Nephron progenitor cell (in vitro differentiated cells): ENCODE results near the gene TENT4B.

ENCODE experiments used
- DNase-seq: peaks from one replicate; pipeline ENCODE4 v3.0.0; 2021
- H3K27ac Mint-ChIP-seq: 2 replicates; pipeline ENCODE4 v1.8.0; 2021; ENCODE audit warnings: mild to moderate bottlenecking, moderate library complexity, mixed read lengths
- H3K27me3 Mint-ChIP-seq: 2 replicates; pipeline ENCODE4 v1.8.0; 2021; ENCODE audit warnings: mild to moderate bottlenecking, low read depth, mixed read lengths; ENCODE audit not compliant: poor library complexity
- H3K36me3 Mint-ChIP-seq: 2 replicates; pipeline ENCODE4 v1.8.0; 2021; ENCODE audit warnings: low read depth, mixed read lengths
- H3K4me1 Mint-ChIP-seq: 2 replicates; pipeline ENCODE4 v1.8.0; 2021; ENCODE audit warnings: mixed read lengths
- H3K4me3 Mint-ChIP-seq: 2 replicates; pipeline ENCODE4 v1.8.0; 2021; ENCODE audit warnings: mild to moderate bottlenecking, moderate library complexity, mixed read lengths
- H3K9me3 Mint-ChIP-seq: 2 replicates; pipeline ENCODE4 v1.8.0; 2021; ENCODE audit warnings: mild to moderate bottlenecking, moderate library complexity, mixed read lengths
- TF ChIP-seq, protein P1 (sequence below): fragments of 200-600 bp; sonication (generic); IDR thresholded peaks from 2 replicates; pipeline ENCODE4 v1.5.0; 2021; ENCODE audit warnings: antibody characterized with exemption

Gene TENT4B

DNA sequence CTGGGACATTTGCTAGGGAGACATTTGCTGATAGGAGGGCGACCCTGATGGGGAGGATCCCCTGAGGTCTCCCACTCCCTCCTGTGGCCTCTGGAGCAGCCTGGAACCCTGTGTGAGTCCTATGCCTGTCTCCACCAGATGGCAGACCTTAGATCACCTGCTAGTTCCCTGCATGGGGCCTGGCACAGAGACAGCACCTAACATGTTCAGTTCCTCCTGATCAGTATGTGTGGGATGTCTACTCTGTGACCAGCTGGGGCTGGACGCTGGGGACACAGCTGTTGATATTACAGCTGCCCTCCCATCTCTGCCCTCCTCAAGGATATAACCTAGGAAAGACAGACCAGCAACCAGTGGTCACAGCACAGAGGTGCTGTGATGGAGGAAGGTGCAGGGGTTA, 112.2 kb downstream of the TENT4B start:
- no peaks in the 10 kb centered on the region for H3K36me3 Mint-ChIP-seq
- peak overlapping the region; percentile 17 for H3K27ac Mint-ChIP-seq
- no peak for DNase-seq

GRCh38 chr16:50265716-50266336, 112.7 kb downstream of the TENT4B start:
- TF ChIP-seq, protein P1, sequence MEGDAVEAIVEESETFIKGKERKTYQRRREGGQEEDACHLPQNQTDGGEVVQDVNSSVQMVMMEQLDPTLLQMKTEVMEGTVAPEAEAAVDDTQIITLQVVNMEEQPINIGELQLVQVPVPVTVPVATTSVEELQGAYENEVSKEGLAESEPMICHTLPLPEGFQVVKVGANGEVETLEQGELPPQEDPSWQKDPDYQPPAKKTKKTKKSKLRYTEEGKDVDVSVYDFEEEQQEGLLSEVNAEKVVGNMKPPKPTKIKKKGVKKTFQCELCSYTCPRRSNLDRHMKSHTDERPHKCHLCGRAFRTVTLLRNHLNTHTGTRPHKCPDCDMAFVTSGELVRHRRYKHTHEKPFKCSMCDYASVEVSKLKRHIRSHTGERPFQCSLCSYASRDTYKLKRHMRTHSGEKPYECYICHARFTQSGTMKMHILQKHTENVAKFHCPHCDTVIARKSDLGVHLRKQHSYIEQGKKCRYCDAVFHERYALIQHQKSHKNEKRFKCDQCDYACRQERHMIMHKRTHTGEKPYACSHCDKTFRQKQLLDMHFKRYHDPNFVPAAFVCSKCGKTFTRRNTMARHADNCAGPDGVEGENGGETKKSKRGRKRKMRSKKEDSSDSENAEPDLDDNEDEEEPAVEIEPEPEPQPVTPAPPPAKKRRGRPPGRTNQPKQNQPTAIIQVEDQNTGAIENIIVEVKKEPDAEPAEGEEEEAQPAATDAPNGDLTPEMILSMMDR, result no peak
- peaks cover 47% of the 10 kb centered on the region for H3K4me1 Mint-ChIP-seq
- DNase-seq, result no peak
- no peaks in the 10 kb centered on the region for H3K36me3 Mint-ChIP-seq
- no peak overlapping the region for H3K4me3 Mint-ChIP-seq
- H3K27ac Mint-ChIP-seq, result peak overlapping the region; percentile 17
- peaks cover 4% of the 10 kb centered on the region for H3K27me3 Mint-ChIP-seq
- H3K9me3 Mint-ChIP-seq, result no peaks in the 10 kb centered on the region

More for the DNA sequence above, 112.2 kb downstream of the TENT4B start:
- Mint-ChIP-seq H3K4me3 (no peak overlapping the region), H3K4me1 (peaks cover 51% of the 10 kb centered on the region), H3K27me3 (peaks cover 4% of the 10 kb centered on the region), H3K9me3 (no peaks in the 10 kb centered on the region)
- TF ChIP-seq, protein P1, result no peak

DNA sequence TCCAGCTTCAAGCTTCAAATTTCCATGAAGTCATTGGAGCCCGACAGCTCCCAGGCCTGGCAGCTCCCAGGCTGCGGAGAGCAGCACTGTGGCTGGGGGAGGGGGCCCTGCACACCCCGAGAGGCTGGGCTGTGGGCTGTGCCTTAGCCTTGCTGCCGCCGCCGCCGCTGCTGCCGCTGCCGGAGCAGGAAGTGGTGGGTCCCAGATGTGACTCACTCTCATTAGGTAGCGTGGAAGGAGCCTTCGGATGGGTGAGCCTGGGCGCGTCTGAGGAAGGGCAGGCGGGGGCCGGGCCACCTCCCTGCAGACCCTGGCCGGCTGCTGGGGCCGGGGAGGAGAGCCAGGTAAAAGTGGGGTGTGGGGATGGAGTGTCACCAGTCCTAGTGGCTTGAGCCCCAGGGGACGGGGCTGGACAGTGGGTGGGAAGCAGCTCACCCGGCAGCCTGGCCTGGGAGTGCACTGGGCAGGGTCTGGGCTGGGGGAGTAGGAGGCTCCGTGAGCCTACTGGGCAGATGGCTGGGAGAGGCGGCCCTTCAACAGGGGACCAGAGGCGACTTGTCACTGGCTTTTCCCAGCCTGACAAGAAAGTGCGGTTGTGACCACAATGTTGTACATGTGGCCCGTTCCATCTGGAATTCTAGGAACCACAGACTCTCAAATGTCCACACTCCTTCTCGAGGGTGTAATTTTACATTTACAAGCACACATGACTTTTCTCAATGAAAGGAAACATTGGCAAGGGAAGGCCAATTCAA, 113.4 kb downstream of the TENT4B start, which contains the start of gene ADCY7:
TSS of gene ADCY7 (plus strand) at position 215 of the 755 bp plus-strand sequence. CDS start 21,629 bp downstream, outside the sequence.
- TF ChIP-seq, protein P1, result no peak
- Mint-ChIP-seq H3K27ac (peak within 1 kb of the TSS; percentile 17), H3K36me3 (no peaks in the 10 kb centered on the region), H3K27me3 (peaks cover 4% of the 10 kb centered on the region), H3K9me3 (no peaks in the 10 kb centered on the region), H3K4me1 (peaks cover 47% of the 10 kb centered on the region), H3K4me3 (peak within 1 kb of the TSS; percentile 42)
- peak; percentile 64 for DNase-seq

- H3K36me3 Mint-ChIP-seq, result no peaks in the 10 kb centered on the region
- H3K27me3 Mint-ChIP-seq, result peaks cover 3% of the 10 kb centered on the region
- no peaks in the 10 kb centered on the region for H3K9me3 Mint-ChIP-seq
- DNase-seq, result no peak
- peaks cover 47% of the 10 kb centered on the region for H3K4me1 Mint-ChIP-seq
- TF ChIP-seq, protein P1, result no peak
- H3K4me3 Mint-ChIP-seq, result peak overlapping the region; percentile 42
- H3K27ac Mint-ChIP-seq, result no peak overlapping the region
Measured at GRCh38 chr16:50267151-50267631, 114.1 kb downstream of the TENT4B start.

GRCh38 chr16:50267651-50268050, 114.5 kb downstream of the TENT4B start:
- no peaks in the 10 kb centered on the region for H3K9me3 Mint-ChIP-seq
- peaks cover 47% of the 10 kb centered on the region for H3K4me1 Mint-ChIP-seq
- no peaks in the 10 kb centered on the region for H3K36me3 Mint-ChIP-seq
- no peak for DNase-seq
- H3K4me3 Mint-ChIP-seq, result no peak overlapping the region
- no peak overlapping the region for H3K27ac Mint-ChIP-seq
- H3K27me3 Mint-ChIP-seq, result no peaks in the 10 kb centered on the region
- TF ChIP-seq, protein P1, result no peak
